CD1c-positive myeloid dendritic cell (primary cell): Measurements from ENCODE around the gene THRSP.
"Not testable (repeated sequence)": the region's sequence is repeated elsewhere in the genome, so short reads cannot be mapped to it uniquely, and the experiment has no call there.

Source experiments
- DNase-seq: peaks from one replicate; pipeline ENCODE4 v3.0.0-alpha.2; 2016; ENCODE audit errors: extremely low spot score

Gene THRSP

GRCh38 chr11:78066471-78066870, 2.8 kb downstream of the THRSP start:
- DNase-seq: peak; percentile 64

DNA sequence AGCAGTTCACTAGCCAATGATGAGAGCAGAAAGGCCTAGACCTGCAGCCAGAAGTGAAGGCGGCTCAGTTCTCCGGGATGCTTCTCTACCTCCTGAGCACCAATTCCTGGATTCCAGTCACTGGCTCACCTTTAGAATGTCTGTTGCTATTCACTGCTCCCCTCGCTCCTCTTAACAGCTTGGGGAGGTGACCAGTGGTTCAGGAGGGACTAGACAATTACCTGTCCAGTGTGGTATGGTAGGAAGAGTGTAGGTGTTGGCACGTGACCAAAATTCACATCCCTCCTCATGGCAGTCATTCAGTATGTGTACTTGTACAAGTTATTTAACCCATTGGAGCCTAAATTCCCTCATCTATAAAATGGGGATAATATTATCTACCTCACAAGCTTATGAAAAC, 4.0 kb downstream of the THRSP start:
- no peak for DNase-seq

- DNase-seq: no peak
These were observed 5.8 kb downstream of the THRSP start for GRCh38 chr11:78069465-78069864.

DNA sequence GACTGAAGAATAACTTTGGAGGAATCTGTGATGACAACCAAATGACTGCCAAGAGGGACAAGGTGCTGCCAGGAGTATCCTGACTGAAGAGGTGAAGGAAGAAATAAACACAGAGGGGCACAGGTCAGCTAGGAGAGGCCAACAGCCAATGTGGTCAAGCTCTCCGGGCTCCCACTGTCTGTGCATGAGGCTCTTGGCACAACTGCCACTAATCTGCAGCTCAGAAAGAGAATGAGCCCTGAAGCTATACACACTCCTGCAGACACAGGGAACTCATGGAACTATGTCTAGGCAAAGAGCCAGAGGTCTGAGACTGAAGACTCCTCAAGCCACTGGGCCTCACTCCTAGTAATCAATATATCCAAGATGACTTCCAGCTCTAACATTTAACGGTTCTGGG, 7.0 kb downstream of the THRSP start:
- DNase-seq: no peak

- no peak for DNase-seq
These were observed 8.1 kb downstream of the THRSP start for GRCh38 chr11:78071717-78072116.

DNA sequence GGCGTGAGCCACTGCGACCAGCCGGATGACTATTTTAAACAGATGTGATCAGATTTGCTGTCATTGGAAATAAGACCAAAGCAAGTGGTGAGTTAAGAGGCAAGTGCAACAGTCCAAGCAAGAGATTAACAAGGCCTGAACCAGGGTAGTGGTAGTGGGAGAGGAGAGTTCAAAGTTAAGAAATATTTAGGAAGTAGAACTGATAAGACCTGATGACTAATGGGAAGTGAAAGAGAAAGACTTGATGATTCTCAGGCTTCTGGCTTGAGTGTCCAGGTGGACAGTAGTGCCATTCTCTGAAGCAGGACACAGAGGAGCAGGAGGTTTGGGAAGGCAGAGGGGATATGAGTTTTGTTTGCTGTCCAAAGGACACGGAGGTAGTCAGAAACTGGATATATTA, 8.8 kb downstream of the THRSP start:
- DNase-seq: peak; percentile 9

GRCh38 chr11:78074756-78075155, 11.1 kb downstream of the THRSP start:
- no peak for DNase-seq

- no peak for DNase-seq
These were observed 13.2 kb downstream of the THRSP start for GRCh38 chr11:78076733-78077403.

DNA sequence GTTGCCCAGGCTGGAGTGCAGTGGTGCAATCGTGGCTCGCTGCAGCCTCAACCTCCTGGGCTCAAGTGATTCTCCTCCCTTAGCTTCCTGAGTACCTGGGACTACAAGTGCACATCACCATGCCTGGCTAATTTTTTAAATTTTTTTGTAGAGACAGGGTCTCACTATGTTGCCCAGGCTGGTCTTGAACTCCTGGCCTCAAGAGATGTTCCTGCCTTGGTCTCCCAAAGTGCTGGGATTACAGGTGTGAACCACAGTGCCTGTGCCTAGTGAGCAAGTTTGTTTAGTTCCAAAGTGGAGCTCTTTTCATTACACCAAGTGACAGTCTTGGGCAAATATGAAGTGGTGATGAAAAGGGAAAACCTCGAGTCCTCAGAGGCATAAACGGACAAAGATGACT, 13.9 kb downstream of the THRSP start:
- not testable (repeated sequence) for DNase-seq

GRCh38 chr11:78078218-78079167, 14.8 kb downstream of the THRSP start:
- DNase-seq: peak; percentile 33

DNA sequence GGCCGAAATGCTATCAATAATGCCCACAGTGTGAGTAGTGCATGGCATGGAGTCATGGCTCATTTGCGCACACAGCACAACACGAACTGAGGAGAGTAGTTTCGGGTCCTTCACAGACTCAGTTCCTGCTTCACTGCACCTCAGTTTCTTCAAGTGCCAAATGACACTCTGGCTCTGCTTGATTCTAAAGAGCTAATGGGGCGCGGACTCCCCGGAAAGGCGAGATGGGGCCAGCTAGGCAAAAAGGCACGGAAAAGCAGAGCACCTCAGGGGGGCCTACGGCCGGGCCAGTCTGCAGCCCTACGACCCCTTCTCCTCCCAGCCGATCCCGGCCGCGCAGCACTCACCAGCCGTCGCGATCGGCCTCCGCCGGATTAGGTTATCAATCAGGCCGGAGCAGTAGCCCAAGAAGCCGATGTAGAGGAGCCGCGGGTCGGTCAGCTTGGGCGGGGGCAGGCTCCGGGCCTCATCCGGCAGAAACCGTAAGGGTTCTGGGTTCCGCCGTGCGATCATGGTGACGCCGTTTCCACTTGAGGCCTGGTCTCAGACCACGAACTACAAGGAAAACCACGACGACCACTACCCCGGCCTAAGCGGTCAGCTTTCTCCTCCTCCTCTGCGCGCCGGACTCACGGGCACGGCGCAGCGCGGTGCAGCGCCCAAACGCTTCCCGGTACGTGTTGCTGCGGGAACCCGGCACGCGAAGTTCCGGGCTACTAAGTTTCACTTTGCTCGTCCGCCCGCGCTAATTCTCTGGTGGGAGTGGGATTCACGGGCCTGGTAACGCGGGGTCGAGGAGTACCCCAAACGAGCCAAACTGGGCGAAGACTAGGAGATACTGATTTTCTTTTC, 15.8 kb downstream of the THRSP start, which contains the start of gene NDUFC2:
Gene NDUFC2, minus strand, starts transcription at position 631 of the 852 bp plus-strand sequence. Its CDS starts 118 bp downstream, at position 513.
- peak; percentile 75 for DNase-seq

DNA sequence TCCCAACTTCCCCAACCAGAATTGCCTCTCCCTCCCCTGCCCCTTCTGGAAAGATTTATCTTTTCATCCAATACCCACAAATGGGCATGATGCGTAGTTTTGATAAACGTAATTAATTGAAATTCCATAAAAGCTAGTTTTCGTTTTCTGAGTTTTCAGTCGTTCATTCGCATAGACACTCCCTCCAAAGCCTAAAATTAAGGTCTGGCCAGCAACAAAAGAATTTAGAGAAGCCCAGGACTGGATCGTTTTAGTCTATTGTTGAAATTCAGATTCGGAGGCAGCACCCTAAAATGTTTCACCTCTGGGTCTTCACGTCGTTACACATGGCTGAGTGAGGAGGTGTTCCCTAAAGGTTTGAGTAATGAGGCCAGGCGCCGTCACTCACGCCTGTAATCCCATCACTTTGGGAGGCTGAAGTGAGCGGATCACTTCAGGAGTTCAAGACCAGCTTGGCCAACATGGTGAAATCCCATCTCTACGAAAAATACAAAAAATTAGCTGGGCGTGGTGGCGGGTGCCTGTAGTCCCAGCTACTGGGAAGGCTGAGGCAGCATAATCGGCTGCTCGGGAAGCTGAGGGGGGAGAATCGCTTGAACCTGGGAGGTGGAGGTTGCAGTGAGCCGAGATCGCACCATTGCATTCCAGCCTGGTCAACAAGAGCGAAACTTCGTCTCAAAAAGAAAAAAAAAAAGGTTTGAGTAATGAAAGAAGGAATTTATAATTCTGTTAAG, 16.6 kb downstream of the THRSP start:
- no peak for DNase-seq

- no peak for DNase-seq
These were observed 17.3 kb downstream of the THRSP start for GRCh38 chr11:78080818-78081495.

GRCh38 chr11:78081583-78081982, 17.9 kb downstream of the THRSP start:
- DNase-seq: no peak

GRCh38 chr11:78082146-78082545, 18.5 kb downstream of the THRSP start:
- DNase-seq: no peak

DNA sequence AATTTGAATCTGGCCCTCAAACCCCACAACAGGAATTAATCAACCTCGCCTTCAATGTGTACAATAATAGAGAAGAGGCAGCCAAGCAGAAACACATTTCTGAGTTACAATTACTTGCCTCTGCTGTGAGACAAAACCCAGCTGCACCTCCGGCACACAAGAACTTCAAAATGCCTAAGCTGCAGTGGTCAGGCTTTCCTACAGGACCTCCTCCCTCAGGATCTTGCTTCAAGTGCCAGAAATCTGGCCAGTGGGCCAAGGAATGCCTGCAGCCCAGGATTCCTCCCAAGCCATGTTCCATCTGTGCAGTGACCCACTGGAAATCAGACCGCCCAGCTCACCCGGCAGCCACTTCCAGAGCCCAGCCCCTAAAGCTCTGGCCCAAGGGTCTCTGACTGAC, 19.4 kb downstream of the THRSP start:
- DNase-seq: no peak

DNA sequence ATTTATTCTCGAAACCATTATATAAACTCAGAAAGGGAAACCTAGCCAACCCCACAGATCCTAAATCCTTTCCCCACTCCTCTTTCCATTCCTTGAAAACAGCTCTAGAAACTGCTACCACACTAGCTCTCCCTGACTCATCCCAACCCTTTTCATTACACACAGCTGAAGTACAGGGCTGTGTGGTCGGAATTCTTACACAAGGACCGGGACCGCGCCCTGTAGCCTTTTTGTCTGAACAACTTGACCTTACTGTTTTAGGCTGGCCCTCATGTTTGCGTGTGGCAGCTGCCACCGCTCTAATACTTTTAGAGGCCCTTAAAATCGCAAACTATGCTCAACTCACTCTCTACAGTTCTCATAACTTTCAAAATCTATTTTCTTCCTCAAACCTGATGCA, 20.8 kb downstream of the THRSP start:
- DNase-seq: not testable (repeated sequence)

- no peak for DNase-seq
These were observed 22.3 kb downstream of the THRSP start for GRCh38 chr11:78085972-78086371.

DNA sequence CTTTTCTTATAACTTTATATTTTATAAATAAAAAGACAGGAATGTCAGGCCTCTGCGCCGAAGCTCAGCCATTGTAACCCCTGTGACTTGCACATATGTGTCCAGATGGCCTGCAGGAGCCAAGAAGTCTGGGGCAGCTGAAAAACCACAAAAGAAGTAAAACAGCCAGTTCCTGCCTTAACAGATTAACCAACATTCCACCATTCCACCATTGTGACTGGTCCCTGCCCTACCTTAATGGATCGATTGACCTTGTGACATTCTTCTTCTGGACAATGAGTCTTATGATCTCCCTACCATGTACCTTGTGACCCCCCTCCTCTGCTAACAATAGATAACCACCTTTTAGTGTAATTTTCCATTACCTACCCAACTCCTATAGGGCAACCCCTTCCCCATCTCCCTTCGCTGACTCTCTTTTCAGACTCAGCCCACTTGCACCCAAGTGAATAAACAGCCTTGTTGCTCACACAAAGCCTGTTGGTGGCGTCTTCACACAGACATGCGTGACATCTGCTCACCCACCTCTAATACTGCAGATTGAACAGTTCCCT, 22.9 kb downstream of the THRSP start:
- not testable (repeated sequence) for DNase-seq

DNA sequence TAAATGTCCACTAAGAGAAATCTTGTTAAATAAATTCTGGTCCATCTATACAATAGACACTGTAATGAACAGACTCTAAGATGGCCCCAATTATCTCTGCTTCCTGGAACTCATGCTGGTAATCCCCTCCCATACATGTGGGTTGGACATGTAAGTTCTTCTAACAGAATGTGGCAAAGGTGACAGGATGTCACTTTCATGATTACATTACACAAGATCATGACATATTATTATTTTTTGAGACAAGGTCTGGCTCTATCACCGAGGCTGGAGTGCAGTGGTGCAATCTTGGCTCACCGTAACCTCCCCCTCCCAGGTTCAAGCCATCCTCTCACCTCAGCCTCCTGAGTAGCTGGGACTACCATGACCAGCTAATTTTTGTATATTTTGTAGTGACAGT, 30.6 kb downstream of the THRSP start:
- DNase-seq: peak; percentile 15
